Astrocyte (in vitro differentiated cells and primary cell): Measurements from ENCODE around the gene MDM2. TPM values are rescaled to one million over a fixed set of nuclear protein-coding genes. Genes with fewer than 3 reads are reported as not detected.

Source experiments
- DNase-seq: peaks from one replicate; pipeline ENCODE4 v3.0.0-alpha.2; 2010; ENCODE audit warnings: low read depth
- FAIRE-seq: peaks from 2 replicates; lab custom pipeline; 2011; peaks lifted over from hg19 to GRCh38; lab: Jason Lieb, UNC
- H2AFZ ChIP-seq: 2 replicates; pipeline ENCODE4 v1.6.0; 2012; ENCODE audit warnings: low read depth, low read length, inconsistent platforms
- H3K27ac ChIP-seq: 2 replicates; pipeline ENCODE4 v1.5.1; 2011; ENCODE audit warnings: low read depth, low read length, inconsistent platforms
- H3K27me3 ChIP-seq: 2 replicates; pipeline ENCODE4 v1.6.0; 2011; ENCODE audit warnings: low read length, inconsistent platforms; ENCODE audit not compliant: insufficient read depth
- H3K36me3 ChIP-seq: 2 replicates; pipeline ENCODE4 v1.5.1; 2011; ENCODE audit warnings: low read length, inconsistent platforms; ENCODE audit not compliant: insufficient read depth
- H3K4me1 ChIP-seq: 2 replicates; pipeline ENCODE4 v1.5.1; 2011; ENCODE audit warnings: low read length, inconsistent platforms; ENCODE audit not compliant: insufficient read depth
- H3K4me2 ChIP-seq: 2 replicates; pipeline ENCODE4 v1.6.0; 2012; ENCODE audit warnings: low read length, inconsistent platforms
- H3K4me3 ChIP-seq: 2 replicates; pipeline ENCODE4 v1.5.1; 2011; ENCODE audit warnings: low read depth, mild to moderate bottlenecking, low read length, inconsistent platforms; ENCODE audit not compliant: insufficient read depth
- H3K79me2 ChIP-seq: 2 replicates; pipeline ENCODE4 v1.6.0; 2012; ENCODE audit warnings: mild to moderate bottlenecking, low read length, inconsistent platforms; ENCODE audit not compliant: insufficient read depth
- H3K9ac ChIP-seq: 2 replicates; pipeline ENCODE4 v1.6.0; 2012; ENCODE audit warnings: mild to moderate bottlenecking, low read length, inconsistent platforms
- H3K9me3 ChIP-seq: 2 replicates; pipeline ENCODE4 v1.5.1; 2012; ENCODE audit warnings: low read depth, mild to moderate bottlenecking, low read length, inconsistent platforms; ENCODE audit not compliant: insufficient read depth
- H4K20me1 ChIP-seq: 2 replicates; pipeline ENCODE4 v1.6.0; 2012; ENCODE audit warnings: low read length, inconsistent platforms; ENCODE audit not compliant: insufficient read depth
- H3K27ac Mint-ChIP-seq: one replicate; pipeline ENCODE4 v1.8.0; 2021; ENCODE audit warnings: mild to moderate bottlenecking, mixed read lengths; ENCODE audit not compliant: unreplicated experiment
- H3K27me3 Mint-ChIP-seq: one replicate; pipeline ENCODE4 v1.8.0; 2021; ENCODE audit warnings: low read depth, mixed read lengths; ENCODE audit not compliant: unreplicated experiment
- H3K36me3 Mint-ChIP-seq: one replicate; pipeline ENCODE4 v1.8.0; 2021; ENCODE audit warnings: low read depth, mixed read lengths; ENCODE audit not compliant: unreplicated experiment
- H3K4me1 Mint-ChIP-seq: one replicate; pipeline ENCODE4 v1.8.0; 2021; ENCODE audit warnings: low read depth, mixed read lengths; ENCODE audit not compliant: unreplicated experiment
- H3K4me3 Mint-ChIP-seq: one replicate; pipeline ENCODE4 v1.8.0; 2021; ENCODE audit warnings: mild to moderate bottlenecking, moderate library complexity, mixed read lengths; ENCODE audit not compliant: unreplicated experiment
- H3K9me3 Mint-ChIP-seq: one replicate; pipeline ENCODE4 v1.8.0; 2021; ENCODE audit warnings: mild to moderate bottlenecking, mixed read lengths; ENCODE audit not compliant: unreplicated experiment
- CTCF ChIP-seq: IDR thresholded peaks from 2 replicates; pipeline ENCODE4 v1.5.1; 2011; ENCODE audit warnings: low read depth, mild to moderate bottlenecking, inconsistent platforms, low read length, moderate library complexity; ENCODE audit not compliant: insufficient read depth
- EZH2 ChIP-seq: IDR thresholded peaks from 2 replicates; pipeline ENCODE4 v1.6.1; 2012; ENCODE audit warnings: mild to moderate bottlenecking, low read length, inconsistent platforms; ENCODE audit not compliant: insufficient read depth
- total RNA-seq: library from RNA; stranded (reverse); gene quantifications from 2 replicates; pipeline ENCODE4 v1.2.1, GENCODE V29; 2021

Gene MDM2
- total RNA-seq, 1 donor from 2014 or later, result 828 TPM

GRCh38 chr12:68786929-68787328 lies 21.0 kb upstream of the MDM2 start:
- Histone ChIP-seq H3K27ac (no peak overlapping the region), H3K4me2 (no peak overlapping the region), H3K4me3 (no peak overlapping the region), H2AFZ (no peak overlapping the region), H3K36me3 (no peaks in the 10 kb centered on the region), H3K9me3 (no peaks in the 10 kb centered on the region), H4K20me1 (no peaks in the 10 kb centered on the region), H3K27me3 (no peaks in the 10 kb centered on the region), H3K9ac (no peak overlapping the region), H3K4me1 (peaks cover 3% of the 10 kb centered on the region), H3K79me2 (no peaks in the 10 kb centered on the region)
- Mint-ChIP-seq H3K36me3 (peaks cover 3% of the 10 kb centered on the region), H3K4me1 (peaks cover 22% of the 10 kb centered on the region), H3K4me3 (no peak overlapping the region), H3K27ac (peak overlapping the region; percentile 79), H3K9me3 (no peaks in the 10 kb centered on the region), H3K27me3 (no peaks in the 10 kb centered on the region)
- TF ChIP-seq CTCF, result no peak
- no peak for TF ChIP-seq EZH2
- FAIRE-seq (no peak), DNase-seq (no peak)

DNA sequence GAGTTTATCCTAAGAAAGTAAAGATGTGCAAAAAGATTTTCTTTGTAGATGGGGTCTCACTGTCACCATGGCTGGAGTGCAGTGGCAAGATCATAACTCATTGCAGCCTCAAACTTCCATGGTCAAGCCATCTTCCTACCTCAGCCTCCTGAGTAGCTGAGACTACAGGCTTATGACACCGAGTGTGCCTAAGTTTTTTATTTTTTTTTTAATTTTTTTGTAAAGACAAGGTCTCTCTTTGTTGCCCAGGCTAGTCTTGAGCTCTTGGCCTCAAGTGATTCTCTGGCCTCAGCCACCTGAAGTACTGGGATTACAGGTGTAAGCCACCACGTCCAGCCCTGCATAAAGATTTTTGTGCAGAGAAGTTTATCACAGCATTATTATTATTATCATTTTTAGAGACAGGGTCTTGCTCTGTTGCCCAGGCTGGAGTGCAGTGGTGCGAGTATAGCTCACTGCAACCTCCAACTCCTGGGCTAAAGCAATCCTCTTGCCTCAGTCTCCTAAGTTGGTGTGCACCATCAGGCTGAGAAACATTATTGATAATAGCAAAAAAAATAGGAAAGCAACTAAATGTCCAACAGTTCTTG lies 19.3 kb upstream of the MDM2 start:
- no peaks in the 10 kb centered on the region for H4K20me1 ChIP-seq
- H3K4me1 ChIP-seq, result peaks cover 3% of the 10 kb centered on the region
- H3K4me3 ChIP-seq, result no peak overlapping the region
- Mint-ChIP-seq H3K27me3 (no peaks in the 10 kb centered on the region), H3K36me3 (no peaks in the 10 kb centered on the region), H3K4me3 (no peak overlapping the region), H3K4me1 (peaks cover 19% of the 10 kb centered on the region), H3K27ac (no peak overlapping the region), H3K9me3 (no peaks in the 10 kb centered on the region)
- H3K9me3 ChIP-seq, result no peaks in the 10 kb centered on the region
- no peaks in the 10 kb centered on the region for H3K36me3 ChIP-seq
- H3K27me3 ChIP-seq, result no peaks in the 10 kb centered on the region
- H3K79me2 ChIP-seq, result no peaks in the 10 kb centered on the region
- DNase-seq (no peak), FAIRE-seq (no peak)
- TF ChIP-seq CTCF, result no peak
- TF ChIP-seq EZH2, result no peak
- no peak overlapping the region for H2AFZ ChIP-seq
- H3K9ac ChIP-seq, result no peak overlapping the region
- H3K4me2 ChIP-seq, result no peak overlapping the region
- H3K27ac ChIP-seq, result no peak overlapping the region

GRCh38 chr12:68789144-68789878 lies 18.7 kb upstream of the MDM2 start:
- Histone ChIP-seq H3K79me2 (no peaks in the 10 kb centered on the region), H3K4me1 (peaks cover 3% of the 10 kb centered on the region), H3K4me2 (no peak overlapping the region), H3K27ac (no peak overlapping the region), H3K27me3 (no peaks in the 10 kb centered on the region), H4K20me1 (no peaks in the 10 kb centered on the region), H3K9me3 (no peaks in the 10 kb centered on the region), H3K36me3 (no peaks in the 10 kb centered on the region), H3K4me3 (no peak overlapping the region), H2AFZ (no peak overlapping the region), H3K9ac (no peak overlapping the region)
- H3K36me3 Mint-ChIP-seq, result no peaks in the 10 kb centered on the region
- TF ChIP-seq EZH2 (no peak), CTCF (no peak)
- H3K4me1 Mint-ChIP-seq, result peaks cover 14% of the 10 kb centered on the region
- peak overlapping the region; percentile 42 for H3K27ac Mint-ChIP-seq
- H3K27me3 Mint-ChIP-seq, result no peaks in the 10 kb centered on the region
- H3K4me3 Mint-ChIP-seq, result no peak overlapping the region
- no peak for FAIRE-seq
- DNase-seq, result no peak
- no peaks in the 10 kb centered on the region for H3K9me3 Mint-ChIP-seq
